Mucosa of descending colon (tissue), 3 donors: Measurements from ENCODE around the gene EPB41L5. TPM values are rescaled to one million over a fixed set of nuclear protein-coding genes. Genes with fewer than 3 reads are reported as not detected.
"Not testable (repeated sequence)": the region's sequence is repeated elsewhere in the genome, so short reads cannot be mapped to it uniquely, and the experiment has no call there.

ENCODE experiments used
- ATAC-seq: fragments of 200-7000 bp; cut with Tn5 transposase; one replicate; pipeline ENCODE4 v1.9.1; 2020; ENCODE audit warnings: mild to moderate bottlenecking, moderate library complexity
- DNase-seq, 3 donors: peaks; one replicate each; pipeline ENCODE4 v3.0.0-alpha.2; 2020
- H3K36me3 ChIP-seq: fragments of 200-600 bp; one replicate; pipeline ENCODE4 v1.8.0; 2021; ENCODE audit warnings: low read depth, mild to moderate bottlenecking
- H3K4me1 ChIP-seq: fragments of 200-600 bp; one replicate; pipeline ENCODE4 v1.8.0; 2021; ENCODE audit warnings: low read depth, mild to moderate bottlenecking
- H3K4me3 ChIP-seq: fragments of 200-600 bp; one replicate; pipeline ENCODE4 v1.8.0; 2021; ENCODE audit warnings: mild to moderate bottlenecking
- H3K9me3 ChIP-seq: fragments of 200-600 bp; one replicate; pipeline ENCODE4 v1.8.0; 2021; ENCODE audit warnings: mild to moderate bottlenecking
- intact Hi-C, 2 donors: fragments of 100-400 bp; cut with DNase I in 1 of 2; cut with micrococcal nuclease in 1 of 2; formaldehyde crosslinking; loops; one replicate each; pipeline versions ENCODE4 v1.11.0 to v1.11.1; 2022; cut with DNase I, micrococcal nuclease
- total RNA-seq, 3 donors: library from RNA; stranded (reverse); fragmentation: NEBNext Ultra II Directional in 2 of 3; extraction: Animal tissue kit (Norgen Biotek cat#: 25700) in 2 of 3; gene quantifications; one replicate each; pipeline versions ENCODE4 v1.2.1 to v1.2.4, GENCODE V29; 2021 to 2023
- TF ChIP-seq, protein P1 (sequence below): fragments of 200-600 bp; IDR thresholded peaks from one replicate; pipeline ENCODE4 v1.8.0; 2022; ENCODE audit warnings: antibody characterized with exemption, mild to moderate bottlenecking
- donor health status: DM: no; HTN: no; CAD: no; lungs with moderate emphysema.
- donor health status: DM: no; HTN: no; CAD: no.
- donor health status: DM: no; HTN: yes; CAD: no.

The EPB41L5 gene
- total RNA-seq, 3 donors from 2014 or later: 22.6 to 36.7 (median 27.8) TPM

DNA sequence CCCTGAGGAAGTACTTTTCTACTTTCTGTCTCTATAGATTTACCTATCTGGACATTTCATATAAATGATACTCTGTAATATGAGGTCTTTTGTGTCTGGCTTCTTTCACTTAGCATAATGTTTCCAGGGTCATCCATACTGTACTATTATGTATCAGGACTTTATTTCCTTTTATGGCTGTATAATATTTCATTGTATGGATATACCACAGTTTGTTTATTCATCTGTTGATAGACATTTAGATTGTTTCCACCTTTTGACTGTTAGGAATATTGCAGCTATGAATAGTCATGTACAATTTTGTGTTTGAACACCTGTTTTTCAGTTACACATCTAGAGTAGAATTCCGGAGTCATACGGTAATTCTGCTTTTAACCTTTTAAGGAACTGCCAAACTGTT lies 136.5 kb downstream of the EPB41L5 start:
- intact Hi-C loops: no loop called here
- ATAC-seq: no peak

DNA sequence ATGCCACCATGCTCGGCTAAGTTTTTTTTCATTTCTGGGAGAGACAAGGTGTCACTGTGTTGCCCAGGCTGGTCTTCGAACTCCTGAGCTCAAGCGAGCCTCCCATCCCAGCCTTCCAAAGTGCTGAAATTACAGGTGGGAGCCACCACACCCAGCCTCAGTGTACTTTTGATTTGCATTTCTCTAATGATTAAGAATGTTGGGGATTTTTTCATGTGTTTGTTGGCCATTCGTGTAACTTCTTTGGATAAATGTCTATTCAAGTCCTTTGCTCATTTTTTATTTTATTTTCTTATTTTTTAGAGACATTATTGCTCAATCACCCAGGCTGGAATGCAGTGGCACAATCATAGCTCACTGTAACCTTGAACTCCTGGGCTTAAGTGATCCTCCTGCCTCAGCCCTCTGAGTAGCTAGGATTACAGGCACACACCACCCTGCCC lies 137.2 kb downstream of the EPB41L5 start:
- H3K9me3 ChIP-seq: peaks cover 30% of the 10 kb centered on the region
- H3K4me3 ChIP-seq: no peak overlapping the region
- no peaks in the 10 kb centered on the region for H3K4me1 ChIP-seq
- TF ChIP-seq, protein P1, sequence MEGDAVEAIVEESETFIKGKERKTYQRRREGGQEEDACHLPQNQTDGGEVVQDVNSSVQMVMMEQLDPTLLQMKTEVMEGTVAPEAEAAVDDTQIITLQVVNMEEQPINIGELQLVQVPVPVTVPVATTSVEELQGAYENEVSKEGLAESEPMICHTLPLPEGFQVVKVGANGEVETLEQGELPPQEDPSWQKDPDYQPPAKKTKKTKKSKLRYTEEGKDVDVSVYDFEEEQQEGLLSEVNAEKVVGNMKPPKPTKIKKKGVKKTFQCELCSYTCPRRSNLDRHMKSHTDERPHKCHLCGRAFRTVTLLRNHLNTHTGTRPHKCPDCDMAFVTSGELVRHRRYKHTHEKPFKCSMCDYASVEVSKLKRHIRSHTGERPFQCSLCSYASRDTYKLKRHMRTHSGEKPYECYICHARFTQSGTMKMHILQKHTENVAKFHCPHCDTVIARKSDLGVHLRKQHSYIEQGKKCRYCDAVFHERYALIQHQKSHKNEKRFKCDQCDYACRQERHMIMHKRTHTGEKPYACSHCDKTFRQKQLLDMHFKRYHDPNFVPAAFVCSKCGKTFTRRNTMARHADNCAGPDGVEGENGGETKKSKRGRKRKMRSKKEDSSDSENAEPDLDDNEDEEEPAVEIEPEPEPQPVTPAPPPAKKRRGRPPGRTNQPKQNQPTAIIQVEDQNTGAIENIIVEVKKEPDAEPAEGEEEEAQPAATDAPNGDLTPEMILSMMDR: no peak
- no peaks in the 10 kb centered on the region for H3K36me3 ChIP-seq
- intact Hi-C loops: no loop called here
- DNase-seq (no peak), ATAC-seq (no peak)

More for the DNA sequence above, 136.5 kb downstream of the EPB41L5 start:
- no peak for DNase-seq
- Histone ChIP-seq H3K36me3 (no peaks in the 10 kb centered on the region), H3K4me1 (no peaks in the 10 kb centered on the region), H3K9me3 (peaks cover 24% of the 10 kb centered on the region), H3K4me3 (no peak overlapping the region)
- TF ChIP-seq, protein P1: no peak

DNA sequence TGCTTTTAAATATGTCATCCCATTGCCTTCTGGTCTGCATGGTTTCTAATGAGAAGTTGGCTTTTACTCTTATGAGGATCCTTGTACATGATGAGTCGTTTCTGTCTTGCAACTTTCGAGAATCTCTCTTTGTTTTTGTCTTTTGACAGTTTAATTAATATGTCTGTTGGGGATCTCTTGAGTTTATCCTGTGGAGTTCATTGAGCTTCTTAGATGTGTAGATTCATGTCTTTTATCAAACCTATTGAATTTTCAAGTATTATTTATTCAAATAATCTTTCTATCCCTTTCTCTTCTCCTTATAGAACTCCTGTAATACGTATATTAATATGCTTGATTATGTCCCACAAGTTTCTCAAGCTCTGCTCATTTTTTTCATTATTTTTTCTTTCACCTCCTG lies 142.4 kb downstream of the EPB41L5 start:
- DNase-seq: no peak
- TF ChIP-seq, protein P1: no peak
- H3K4me3 ChIP-seq: no peak overlapping the region
- ATAC-seq: no peak
- no peaks in the 10 kb centered on the region for H3K4me1 ChIP-seq
- no peaks in the 10 kb centered on the region for H3K36me3 ChIP-seq
- peaks cover 30% of the 10 kb centered on the region for H3K9me3 ChIP-seq
- intact Hi-C loops: no loop called here

DNA sequence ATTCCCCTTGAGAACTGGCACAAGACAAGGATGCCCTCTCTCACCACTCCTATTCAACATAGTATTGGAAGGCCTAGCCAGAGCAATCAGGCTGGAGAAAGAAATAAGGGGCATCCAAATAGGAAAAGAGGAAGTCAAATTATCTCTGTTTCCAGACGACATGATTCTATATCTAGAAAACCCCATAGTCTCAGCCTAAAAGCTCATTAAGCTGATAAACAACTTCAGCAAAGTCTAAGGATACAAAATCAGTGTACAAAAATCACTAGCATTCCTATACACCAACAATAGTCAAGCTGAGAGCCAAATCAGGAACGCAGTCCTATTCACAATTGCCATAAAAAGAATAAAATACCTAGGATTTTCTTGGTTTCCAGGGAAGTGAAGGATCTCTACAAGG lies 145.8 kb downstream of the EPB41L5 start:
- DNase-seq, H3K36me3 ChIP-seq, ATAC-seq, H3K4me3 ChIP-seq, H3K4me1 ChIP-seq, intact Hi-C loops: not testable (repeated sequence)
- H3K9me3 ChIP-seq: peaks cover 18% of the 10 kb centered on the region

DNA sequence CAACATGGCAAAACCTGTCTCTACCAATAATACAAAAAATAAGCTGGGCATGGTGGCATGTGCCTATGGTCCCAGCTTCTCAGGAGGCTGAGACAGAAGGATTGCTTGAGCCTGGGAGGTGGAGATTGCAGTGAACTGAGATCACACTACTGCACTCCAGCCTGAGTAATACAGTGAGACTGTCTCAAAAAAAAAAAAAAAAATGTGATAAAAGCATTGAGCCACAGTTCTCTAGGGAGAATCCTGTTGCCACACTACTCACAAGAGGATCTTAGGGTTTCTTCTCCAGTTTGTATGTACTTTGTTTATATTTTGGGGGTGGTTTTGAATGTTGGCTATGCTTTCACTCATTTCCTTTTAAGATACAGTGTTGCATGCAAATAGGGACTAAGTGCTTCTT lies 148.3 kb downstream of the EPB41L5 start:
- DNase-seq: no peak
- TF ChIP-seq, protein P1: no peak
- Histone ChIP-seq H3K36me3 (no peaks in the 10 kb centered on the region), H3K4me3 (no peak overlapping the region), H3K4me1 (no peaks in the 10 kb centered on the region), H3K9me3 (no peaks in the 10 kb centered on the region)
- intact Hi-C loops: no loop called here
- no peak for ATAC-seq

DNA sequence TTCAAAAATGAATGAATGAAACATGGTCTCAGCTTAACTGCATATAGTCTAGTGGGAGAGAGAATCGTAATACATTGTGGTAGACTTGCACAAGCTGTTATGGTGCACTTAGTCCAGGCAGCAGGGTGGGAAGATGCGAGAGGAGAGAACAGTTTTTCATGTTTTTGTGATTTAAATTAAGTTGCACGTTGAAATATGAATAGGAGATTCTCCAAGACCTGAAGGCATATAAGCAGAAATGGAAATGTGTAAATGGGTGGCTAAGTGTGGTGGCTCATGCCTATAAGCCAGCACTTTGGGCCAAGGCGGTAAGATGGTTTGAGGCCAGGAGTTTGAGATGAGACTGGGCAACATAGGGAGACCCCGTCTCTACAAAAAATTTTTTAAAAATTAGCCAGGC lies 149.8 kb downstream of the EPB41L5 start:
- DNase-seq (no peak), ATAC-seq (no peak)
- intact Hi-C loops: no loop called here
- TF ChIP-seq, protein P1: no peak
- no peaks in the 10 kb centered on the region for H3K9me3 ChIP-seq
- no peaks in the 10 kb centered on the region for H3K4me1 ChIP-seq
- no peaks in the 10 kb centered on the region for H3K36me3 ChIP-seq
- no peak overlapping the region for H3K4me3 ChIP-seq
